ENCODE data around the gene ADGB. TPM values are rescaled to one million over a fixed set of nuclear protein-coding genes. Genes with fewer than 3 reads are reported as not detected.
"Not testable (repeated sequence)": the region's sequence is repeated elsewhere in the genome, so short reads cannot be mapped to it uniquely, and the experiment has no call there.

The ADGB gene
- total RNA-seq, 2 experiments from 2014 or later: not detected

DNA sequence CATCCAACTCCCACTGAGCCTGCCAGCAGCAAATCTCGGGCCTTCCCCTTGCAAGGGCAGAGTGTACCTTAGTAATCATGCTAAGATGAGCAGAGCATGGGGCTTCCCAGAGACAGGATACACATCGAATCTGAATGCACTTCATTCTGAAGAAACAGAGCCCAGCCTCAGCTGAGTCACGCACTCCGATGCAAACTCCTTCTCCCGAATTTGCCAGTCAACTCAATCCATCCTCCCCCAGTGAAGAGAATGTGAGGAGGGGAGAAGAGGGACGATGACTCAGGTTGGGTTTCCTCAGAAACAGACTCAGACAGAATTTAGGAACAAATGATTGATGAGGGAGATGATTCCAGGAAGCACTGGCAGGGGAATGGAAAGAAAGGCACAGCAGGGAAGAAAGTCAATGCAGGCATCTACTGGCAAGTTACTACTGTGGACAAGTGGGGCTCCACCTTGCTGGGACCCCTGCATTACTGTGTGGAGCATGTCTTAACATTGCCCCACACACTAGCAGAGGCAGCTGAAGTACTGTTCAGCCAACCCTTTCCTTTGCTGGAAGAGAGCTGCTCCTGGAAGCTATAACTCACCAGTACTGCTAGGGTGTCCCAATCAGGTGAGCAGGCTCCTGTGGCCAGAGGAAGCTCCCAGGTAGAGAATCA is 251.6 kb downstream of the ADGB start:
- CTCF ChIA-PET: no interaction called here

DNA sequence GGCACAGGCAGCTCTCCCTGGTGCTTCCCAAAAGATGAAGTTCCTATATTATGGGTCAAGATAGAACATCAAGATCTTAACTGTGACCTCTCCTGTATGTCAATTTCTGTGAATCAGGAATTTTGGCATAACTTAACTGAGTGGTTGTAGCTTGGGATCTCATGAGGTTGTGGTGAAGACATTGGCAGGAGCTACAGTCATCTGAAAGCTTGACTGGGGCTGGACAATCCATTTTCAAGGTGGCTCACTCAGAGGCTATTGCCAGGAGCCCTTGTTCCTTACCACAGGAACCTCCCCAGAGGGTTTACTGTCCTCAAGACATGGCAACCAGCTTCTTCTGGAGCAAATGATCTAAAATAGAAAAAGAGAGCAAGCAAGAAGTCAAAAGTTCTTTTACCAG is 252.2 kb downstream of the ADGB start:
- no peak overlapping the region for H3K4me3 Mint-ChIP-seq
- peaks cover 2% of the 10 kb centered on the region for H3K36me3 Mint-ChIP-seq (ENCODE audit: low read depth)
- DNase-seq (no peak), ATAC-seq (no peak)
- POLR2A ChIA-PET: no interaction called here
- no peaks in the 10 kb centered on the region for H3K9me3 Mint-ChIP-seq (ENCODE audit: insufficient read depth)
- peaks cover 2% of the 10 kb centered on the region for H3K27me3 Mint-ChIP-seq (ENCODE audit: low read depth)
- H3K4me1 Mint-ChIP-seq (ENCODE audit: low read depth): peaks cover 25% of the 10 kb centered on the region
- H3K27ac Mint-ChIP-seq: no peak overlapping the region
- CTCF ChIA-PET: no interaction called here

More for the DNA sequence above, 251.6 kb downstream of the ADGB start:
- POLR2A ChIA-PET: no interaction called here
- no peak overlapping the region for H3K27ac Mint-ChIP-seq
- H3K4me1 Mint-ChIP-seq (ENCODE audit: low read depth): peaks cover 25% of the 10 kb centered on the region
- H3K36me3 Mint-ChIP-seq (ENCODE audit: low read depth): peaks cover 2% of the 10 kb centered on the region
- H3K4me3 Mint-ChIP-seq: no peak overlapping the region
- ATAC-seq (no peak), DNase-seq (no peak)
- no peaks in the 10 kb centered on the region for H3K9me3 Mint-ChIP-seq (ENCODE audit: insufficient read depth)
- peaks cover 2% of the 10 kb centered on the region for H3K27me3 Mint-ChIP-seq (ENCODE audit: low read depth)

DNA sequence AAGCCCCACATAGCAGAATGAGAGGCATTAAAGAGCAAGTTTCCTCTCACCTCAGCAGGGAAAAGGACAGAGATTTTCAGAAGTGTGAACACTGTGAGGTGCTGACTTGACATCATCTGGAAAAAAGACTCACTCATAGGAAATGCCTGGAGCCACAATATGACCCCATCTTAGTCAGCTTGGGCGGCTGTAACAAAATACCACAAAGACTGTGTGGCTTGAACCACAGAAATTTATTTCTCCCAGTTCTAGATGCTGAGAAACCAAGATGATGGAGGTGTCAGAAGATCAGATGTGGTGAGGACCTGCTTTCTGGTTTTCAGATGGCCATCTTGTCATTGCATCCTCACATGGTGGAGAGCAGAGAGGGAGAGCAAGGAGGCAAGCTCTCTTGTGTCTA is 253.1 kb downstream of the ADGB start:
- Mint-ChIP-seq H3K4me3 (no peak overlapping the region), H3K27ac (peak overlapping the region; percentile 14), H3K27me3 (ENCODE audit: low read depth) (peaks cover 2% of the 10 kb centered on the region), H3K36me3 (ENCODE audit: low read depth) (peaks cover 2% of the 10 kb centered on the region), H3K4me1 (ENCODE audit: low read depth) (peaks cover 29% of the 10 kb centered on the region), H3K9me3 (ENCODE audit: insufficient read depth) (no peaks in the 10 kb centered on the region)
- ATAC-seq (peak; percentile 80), DNase-seq (peak; percentile 48)
- ChIA-PET CTCF (no interaction called here), POLR2A (no interaction called here)

DNA sequence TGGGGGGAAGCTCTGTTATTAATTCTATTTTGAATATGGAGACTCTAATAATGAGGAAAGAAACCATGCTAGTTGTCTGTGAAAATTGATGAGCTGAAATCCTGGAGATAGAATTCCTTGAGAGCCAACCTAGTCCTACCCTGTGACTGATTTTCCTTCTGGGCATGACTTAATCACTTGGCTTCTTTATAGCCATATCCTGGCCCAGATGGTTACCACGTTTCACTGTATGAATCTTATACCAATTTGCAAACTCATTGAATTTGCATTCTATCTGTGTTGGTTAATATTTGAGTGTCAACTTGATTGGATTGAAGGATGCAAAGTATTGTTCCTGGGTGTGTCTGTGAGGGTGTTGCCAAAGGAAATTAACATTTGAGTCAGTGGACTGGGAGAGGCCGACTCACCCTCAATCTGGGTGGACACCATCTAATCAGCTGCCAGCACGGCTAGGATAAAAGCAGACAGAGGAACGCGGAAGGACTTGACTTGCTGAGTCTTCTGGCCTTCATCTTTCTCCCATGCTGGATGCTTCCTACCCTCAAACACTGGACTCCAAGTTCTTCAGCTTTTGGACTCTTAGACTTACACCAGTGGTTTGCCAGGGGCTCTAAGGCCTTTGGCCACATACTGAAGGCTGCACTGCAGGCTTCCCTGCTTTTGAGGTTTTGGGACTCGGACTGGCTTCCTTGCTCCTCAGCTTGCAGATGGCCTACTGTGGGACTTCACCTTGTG is 255.9 kb downstream of the ADGB start:
- H3K27me3 Mint-ChIP-seq (ENCODE audit: low read depth); POLR2A ChIA-PET; H3K4me3 Mint-ChIP-seq; H3K9me3 Mint-ChIP-seq (ENCODE audit: insufficient read depth); DNase-seq; ATAC-seq; H3K36me3 Mint-ChIP-seq (ENCODE audit: low read depth); CTCF ChIA-PET; H3K27ac Mint-ChIP-seq: not testable (repeated sequence)
- H3K4me1 Mint-ChIP-seq (ENCODE audit: low read depth): peaks cover 45% of the 10 kb centered on the region

DNA sequence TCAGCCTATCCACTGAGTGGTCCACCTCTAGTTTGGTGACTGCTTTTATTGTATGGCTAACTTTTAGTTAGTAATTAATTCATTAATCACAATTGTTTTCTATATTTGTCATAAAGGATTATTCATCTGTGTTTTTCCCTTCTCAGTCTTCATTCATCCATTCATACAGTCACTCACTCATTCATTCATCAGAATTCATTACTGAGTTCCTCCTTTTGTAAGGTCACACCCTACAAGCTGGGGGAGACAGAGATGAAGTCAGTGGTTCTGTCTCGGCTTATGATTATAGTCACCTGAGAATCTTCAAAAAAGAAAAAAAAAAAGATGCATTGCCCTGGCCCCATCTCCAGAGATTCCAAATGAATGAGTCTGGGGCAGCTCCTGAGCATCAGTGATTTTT is 257.1 kb downstream of the ADGB start:
- ATAC-seq: no peak
- no peak overlapping the region for H3K27ac Mint-ChIP-seq
- no peaks in the 10 kb centered on the region for H3K9me3 Mint-ChIP-seq (ENCODE audit: insufficient read depth)
- no peak overlapping the region for H3K4me3 Mint-ChIP-seq
- ChIA-PET POLR2A (no interaction called here), CTCF (interaction anchor here (1.1 kb wide), 1 partner anchor 429 kb away, joined by 4 read pairs; no protein-coding TSS in a partner anchor)
- H3K4me1 Mint-ChIP-seq (ENCODE audit: low read depth): peaks cover 40% of the 10 kb centered on the region
- H3K27me3 Mint-ChIP-seq (ENCODE audit: low read depth): no peaks in the 10 kb centered on the region
- DNase-seq: no peak
- peaks cover 2% of the 10 kb centered on the region for H3K36me3 Mint-ChIP-seq (ENCODE audit: low read depth)

DNA sequence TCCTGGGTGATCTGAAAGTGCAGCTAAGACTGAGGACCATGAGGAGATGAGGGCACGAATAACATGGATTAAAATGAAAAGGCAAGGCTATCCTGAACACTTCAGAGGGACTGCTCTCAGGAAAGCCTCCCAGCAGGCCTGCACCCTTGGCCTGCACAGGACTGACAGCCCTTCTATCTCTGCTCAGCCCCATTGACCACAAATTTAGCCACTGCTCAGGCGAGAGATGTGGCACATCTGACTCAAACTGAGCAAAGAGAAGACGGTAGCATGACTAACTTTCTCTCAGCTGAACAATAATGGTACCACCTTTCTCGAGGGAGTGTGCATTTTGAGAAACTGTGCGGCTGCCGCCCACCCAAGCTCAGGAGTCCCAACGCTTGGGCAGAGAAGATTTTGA is 257.5 kb downstream of the ADGB start:
- Mint-ChIP-seq H3K27ac (no peak overlapping the region), H3K27me3 (ENCODE audit: low read depth) (no peaks in the 10 kb centered on the region), H3K4me3 (no peak overlapping the region), H3K4me1 (ENCODE audit: low read depth) (peaks cover 38% of the 10 kb centered on the region), H3K9me3 (ENCODE audit: insufficient read depth) (no peaks in the 10 kb centered on the region), H3K36me3 (ENCODE audit: low read depth) (peaks cover 2% of the 10 kb centered on the region)
- ATAC-seq: no peak
- ChIA-PET CTCF (interaction anchor here (1.1 kb wide), 1 partner anchor 428 kb away, joined by 4 read pairs; no protein-coding TSS in a partner anchor), POLR2A (no interaction called here)
- no peak for DNase-seq

DNA sequence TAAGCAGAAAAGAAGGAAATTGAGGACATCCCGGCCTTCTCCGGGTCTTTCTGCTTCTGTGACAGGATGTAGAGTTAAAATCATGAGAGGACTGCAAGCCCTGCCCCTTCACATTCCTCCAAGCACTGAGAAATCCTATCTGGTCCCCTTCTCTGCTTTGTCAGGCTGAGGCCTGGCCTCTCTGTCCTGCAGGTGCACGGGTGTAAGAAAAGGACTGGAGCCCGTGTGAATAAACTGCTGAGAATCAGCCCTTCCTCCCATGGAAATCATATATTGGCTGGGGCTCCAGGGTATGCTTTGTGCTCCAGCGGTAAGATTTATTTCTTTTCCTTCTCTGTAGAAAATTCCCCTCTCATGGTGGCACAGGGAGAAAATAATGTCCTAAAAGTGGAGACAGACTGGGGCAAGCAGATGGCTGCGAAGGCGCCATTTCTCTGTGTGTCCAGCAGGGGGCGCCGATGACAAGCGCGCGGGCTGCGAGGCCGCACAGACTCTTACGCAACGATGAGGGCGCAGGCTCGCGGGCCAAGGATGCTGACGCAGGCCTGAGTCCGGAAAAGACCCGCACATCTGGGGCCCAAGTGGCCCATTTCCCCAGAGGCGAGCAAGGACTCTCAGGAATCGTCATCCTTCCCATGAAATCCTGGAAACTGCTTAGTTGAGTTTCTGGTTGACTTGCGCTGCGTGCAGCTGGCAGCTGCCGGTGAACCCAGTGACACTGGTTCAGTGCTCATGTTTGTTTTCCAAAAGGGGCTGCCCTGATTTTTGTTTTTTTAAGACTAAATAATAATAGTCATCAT is 258.6 kb downstream of the ADGB start:
- H3K27ac Mint-ChIP-seq: no peak overlapping the region
- peaks cover 28% of the 10 kb centered on the region for H3K4me1 Mint-ChIP-seq (ENCODE audit: low read depth)
- H3K4me3 Mint-ChIP-seq: no peak overlapping the region

DNA sequence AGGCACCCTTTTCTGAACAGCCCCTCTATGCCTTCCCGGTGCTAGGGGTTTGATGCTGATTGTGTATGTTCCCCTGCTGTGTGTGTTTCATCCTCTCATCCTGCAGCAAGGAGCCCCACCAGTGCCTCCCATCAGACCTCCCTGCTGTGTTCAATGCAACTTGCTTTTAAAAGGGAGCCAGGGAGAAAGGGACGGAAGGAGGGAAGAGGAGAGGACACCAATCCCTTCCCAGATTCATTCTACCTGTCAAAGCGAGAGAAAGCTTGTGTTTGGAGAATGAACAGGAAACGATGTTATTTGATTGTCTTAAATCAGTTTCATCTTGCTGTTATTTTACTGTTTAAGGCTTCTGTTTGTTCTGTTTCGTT is 259.2 kb downstream of the ADGB start:
- H3K9me3 Mint-ChIP-seq (ENCODE audit: insufficient read depth): no peaks in the 10 kb centered on the region
- H3K27ac Mint-ChIP-seq: no peak overlapping the region
- peaks cover 22% of the 10 kb centered on the region for H3K4me1 Mint-ChIP-seq (ENCODE audit: low read depth)
- DNase-seq (no peak), ATAC-seq (no peak)
- H3K4me3 Mint-ChIP-seq: no peak overlapping the region
- CTCF ChIA-PET: interaction anchor here (0.6 to 1.7 kb wide), 6 partner anchors 11 to 645 kb away, joined by 3 to 5 read pairs (median 3); no protein-coding TSS in a partner anchor
- no peaks in the 10 kb centered on the region for H3K36me3 Mint-ChIP-seq (ENCODE audit: low read depth)
- POLR2A ChIA-PET: interaction anchor here (0.7 kb wide), 1 partner anchor 345 kb away, joined by 3 read pairs; no protein-coding TSS in a partner anchor
- H3K27me3 Mint-ChIP-seq (ENCODE audit: low read depth): no peaks in the 10 kb centered on the region

More for the DNA sequence above, 258.6 kb downstream of the ADGB start:
- peaks cover under 1% of the 10 kb centered on the region for H3K36me3 Mint-ChIP-seq (ENCODE audit: low read depth)
- no peaks in the 10 kb centered on the region for H3K27me3 Mint-ChIP-seq (ENCODE audit: low read depth)
- POLR2A ChIA-PET: no interaction called here
- ATAC-seq (peak; percentile 94), DNase-seq (peak; percentile 80)
- no peaks in the 10 kb centered on the region for H3K9me3 Mint-ChIP-seq (ENCODE audit: insufficient read depth)
- CTCF ChIA-PET: interaction anchor here (0.7 to 1.7 kb wide), 6 partner anchors 12 to 525 kb away, joined by 3 to 5 read pairs (median 4); no protein-coding TSS in a partner anchor

DNA sequence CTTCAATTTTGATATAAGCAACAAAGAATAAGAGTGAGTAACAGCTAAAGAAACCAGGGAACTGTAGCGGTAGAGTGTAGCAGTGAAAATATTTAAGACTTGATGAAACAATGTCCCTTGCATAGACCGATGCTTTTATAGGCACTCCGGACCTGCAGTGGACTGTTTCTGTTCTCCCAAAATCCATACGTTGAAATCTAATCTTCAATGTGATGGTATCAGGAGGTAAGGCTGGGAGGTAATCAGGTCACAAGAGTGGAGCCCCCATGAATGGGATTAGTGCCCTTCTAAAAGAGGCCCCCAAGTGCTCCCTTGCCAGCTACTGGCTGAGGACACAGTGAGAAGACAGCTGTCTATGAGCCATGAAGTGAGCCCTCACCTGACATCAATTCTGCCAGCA is 260.4 kb downstream of the ADGB start:
- no peak for DNase-seq
- POLR2A ChIA-PET: no interaction called here
- Mint-ChIP-seq H3K27ac (no peak overlapping the region), H3K9me3 (ENCODE audit: insufficient read depth) (no peaks in the 10 kb centered on the region), H3K4me3 (no peak overlapping the region), H3K4me1 (ENCODE audit: low read depth) (peaks cover 22% of the 10 kb centered on the region), H3K27me3 (ENCODE audit: low read depth) (no peaks in the 10 kb centered on the region), H3K36me3 (ENCODE audit: low read depth) (no peaks in the 10 kb centered on the region)
- no peak for ATAC-seq
- CTCF ChIA-PET: interaction anchor here (1.3 kb wide), 1 partner anchor 532 kb away, joined by 3 read pairs; no protein-coding TSS in a partner anchor

DNA sequence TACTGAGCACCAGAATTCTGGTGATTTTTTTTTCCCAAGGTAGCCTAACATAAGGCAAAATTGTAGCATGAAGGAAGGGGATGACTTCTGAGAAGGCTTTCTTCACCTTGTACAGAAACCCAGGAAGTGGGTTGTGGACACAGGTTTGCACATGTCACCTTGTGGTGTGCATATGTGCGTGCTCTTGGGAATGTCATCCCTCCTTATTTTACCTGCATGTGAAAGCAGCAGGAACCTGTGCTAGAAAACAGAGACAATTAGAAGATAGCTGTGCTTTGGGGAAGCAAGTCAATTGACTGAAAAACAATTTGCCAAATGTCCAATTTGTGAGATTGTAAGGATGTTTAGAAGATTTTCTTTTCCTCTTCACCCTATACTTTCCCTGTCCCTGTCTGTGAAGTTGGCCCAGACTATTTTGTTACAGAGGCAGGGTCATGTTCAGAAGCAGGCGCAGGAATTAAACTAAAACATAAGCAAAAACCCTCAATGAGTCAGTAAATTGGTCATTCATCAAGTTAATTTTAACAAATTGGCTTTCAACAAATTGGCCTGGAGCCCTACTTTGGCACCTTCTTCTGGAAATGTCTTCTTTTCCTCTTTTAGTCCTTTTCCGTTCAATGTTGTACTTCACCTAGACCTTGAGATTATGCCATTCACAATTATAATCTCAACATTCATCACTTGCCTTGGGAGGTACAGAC is 261.2 kb downstream of the ADGB start:
- ChIA-PET POLR2A (no interaction called here), CTCF (no interaction called here)
- ATAC-seq: no peak
- no peak for DNase-seq
- no peak overlapping the region for H3K27ac Mint-ChIP-seq
- H3K27me3 Mint-ChIP-seq (ENCODE audit: low read depth): no peaks in the 10 kb centered on the region
- H3K4me1 Mint-ChIP-seq (ENCODE audit: low read depth): peaks cover 22% of the 10 kb centered on the region
- no peaks in the 10 kb centered on the region for H3K9me3 Mint-ChIP-seq (ENCODE audit: insufficient read depth)
- H3K36me3 Mint-ChIP-seq (ENCODE audit: low read depth): no peaks in the 10 kb centered on the region
- H3K4me3 Mint-ChIP-seq: no peak overlapping the region

DNA sequence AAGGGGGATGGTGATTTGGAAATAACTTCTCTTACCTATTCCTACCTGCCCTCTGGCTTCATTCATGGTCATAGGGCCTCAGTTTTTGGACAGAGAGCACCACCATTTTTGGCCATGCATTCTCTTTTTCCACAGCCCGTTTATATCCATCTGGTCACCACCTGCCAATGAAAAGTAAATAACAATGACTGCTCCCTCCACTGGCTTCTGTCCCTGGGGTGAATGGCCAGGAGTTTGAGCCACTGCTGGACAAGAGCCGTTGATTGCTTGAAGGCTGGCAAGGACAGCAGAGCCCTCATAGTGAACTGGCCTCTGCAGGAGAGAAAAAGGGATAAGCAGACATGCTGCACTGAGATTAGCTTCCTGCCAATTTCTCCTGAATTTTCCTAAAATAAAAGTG is 261.8 kb downstream of the ADGB start:
- POLR2A ChIA-PET: no interaction called here
- no peak overlapping the region for H3K4me3 Mint-ChIP-seq
- no peaks in the 10 kb centered on the region for H3K36me3 Mint-ChIP-seq (ENCODE audit: low read depth)
- DNase-seq (no peak), ATAC-seq (no peak)
- no peaks in the 10 kb centered on the region for H3K27me3 Mint-ChIP-seq (ENCODE audit: low read depth)
- CTCF ChIA-PET: no interaction called here
- H3K27ac Mint-ChIP-seq: no peak overlapping the region
- H3K9me3 Mint-ChIP-seq (ENCODE audit: insufficient read depth): no peaks in the 10 kb centered on the region
- H3K4me1 Mint-ChIP-seq (ENCODE audit: low read depth): peaks cover 22% of the 10 kb centered on the region
